ENCODE results near the gene MGMT.

Gene MGMT

GRCh38 chr10:129707406-129708388 is 240.7 kb downstream of the MGMT start:
- no peaks in the 10 kb centered on the region for H3K27me3 ChIP-seq (ENCODE audit: insufficient read depth, poor library complexity, severe bottlenecking)
- H3K27ac ChIP-seq (replicated peaks) = no peak overlapping the region
- TF ChIP-seq GABPA (IDR thresholded peaks at IDR 0.05; ENCODE audit: low read depth) = no peak
- TF ChIP-seq CTCF (IDR thresholded peaks at IDR 0.05; ENCODE audit: insufficient read depth, low read length) = no peak
- TF ChIP-seq SPI1 (IDR thresholded peaks at IDR 0.05; ENCODE audit: borderline replicate concordance, low read depth) = no peak
- TF ChIP-seq, protein P1, sequence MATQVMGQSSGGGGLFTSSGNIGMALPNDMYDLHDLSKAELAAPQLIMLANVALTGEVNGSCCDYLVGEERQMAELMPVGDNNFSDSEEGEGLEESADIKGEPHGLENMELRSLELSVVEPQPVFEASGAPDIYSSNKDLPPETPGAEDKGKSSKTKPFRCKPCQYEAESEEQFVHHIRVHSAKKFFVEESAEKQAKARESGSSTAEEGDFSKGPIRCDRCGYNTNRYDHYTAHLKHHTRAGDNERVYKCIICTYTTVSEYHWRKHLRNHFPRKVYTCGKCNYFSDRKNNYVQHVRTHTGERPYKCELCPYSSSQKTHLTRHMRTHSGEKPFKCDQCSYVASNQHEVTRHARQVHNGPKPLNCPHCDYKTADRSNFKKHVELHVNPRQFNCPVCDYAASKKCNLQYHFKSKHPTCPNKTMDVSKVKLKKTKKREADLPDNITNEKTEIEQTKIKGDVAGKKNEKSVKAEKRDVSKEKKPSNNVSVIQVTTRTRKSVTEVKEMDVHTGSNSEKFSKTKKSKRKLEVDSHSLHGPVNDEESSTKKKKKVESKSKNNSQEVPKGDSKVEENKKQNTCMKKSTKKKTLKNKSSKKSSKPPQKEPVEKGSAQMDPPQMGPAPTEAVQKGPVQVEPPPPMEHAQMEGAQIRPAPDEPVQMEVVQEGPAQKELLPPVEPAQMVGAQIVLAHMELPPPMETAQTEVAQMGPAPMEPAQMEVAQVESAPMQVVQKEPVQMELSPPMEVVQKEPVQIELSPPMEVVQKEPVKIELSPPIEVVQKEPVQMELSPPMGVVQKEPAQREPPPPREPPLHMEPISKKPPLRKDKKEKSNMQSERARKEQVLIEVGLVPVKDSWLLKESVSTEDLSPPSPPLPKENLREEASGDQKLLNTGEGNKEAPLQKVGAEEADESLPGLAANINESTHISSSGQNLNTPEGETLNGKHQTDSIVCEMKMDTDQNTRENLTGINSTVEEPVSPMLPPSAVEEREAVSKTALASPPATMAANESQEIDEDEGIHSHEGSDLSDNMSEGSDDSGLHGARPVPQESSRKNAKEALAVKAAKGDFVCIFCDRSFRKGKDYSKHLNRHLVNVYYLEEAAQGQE (IDR thresholded peaks at IDR 0.05; ENCODE audit: insufficient replicate concordance, low read depth) = no peak
- no peak for TF ChIP-seq POLR2AphosphoS5 (IDR thresholded peaks at IDR 0.05; ENCODE audit: low read depth)
- no peak for DNase-seq (ENCODE audit: low read depth in 1 of 2, low spot score in 1 of 2)
- no peak overlapping the region for H3K4me3 ChIP-seq (replicated peaks; ENCODE audit: insufficient read depth, low read length)

DNA sequence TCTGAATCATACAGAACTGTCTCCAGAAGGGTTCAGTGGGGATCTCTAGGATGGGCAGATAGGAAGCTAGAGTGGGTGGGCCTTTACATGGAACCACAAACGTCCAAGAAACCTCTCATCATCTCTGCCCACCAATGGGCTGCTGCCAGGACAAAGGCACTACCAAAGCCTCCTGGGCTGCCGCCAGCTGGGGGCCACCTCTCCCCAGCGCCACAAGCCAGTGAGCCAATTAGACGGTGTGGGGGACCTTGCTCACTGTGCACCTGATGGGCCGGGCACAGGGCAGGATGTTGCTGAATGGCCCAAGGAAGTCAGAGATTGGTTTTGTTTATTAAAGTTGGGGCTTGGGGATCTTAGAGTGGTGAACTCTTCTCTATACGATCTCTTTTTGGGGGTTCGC is 242.1 kb downstream of the MGMT start:
- Histone ChIP-seq H3K4me3 (replicated peaks; ENCODE audit: insufficient read depth, low read length) (no peak overlapping the region), H3K27me3 (ENCODE audit: insufficient read depth, poor library complexity, severe bottlenecking) (no peaks in the 10 kb centered on the region), H3K27ac (replicated peaks) (no peak overlapping the region)
- DNase-seq (ENCODE audit: low read depth in 1 of 2, low spot score in 1 of 2) = no peak
- no peak for TF ChIP-seq CTCF (IDR thresholded peaks at IDR 0.05; ENCODE audit: insufficient read depth, low read length)
- no peak for TF ChIP-seq POLR2AphosphoS5 (IDR thresholded peaks at IDR 0.05; ENCODE audit: low read depth)
- no peak for TF ChIP-seq GABPA (IDR thresholded peaks at IDR 0.05; ENCODE audit: low read depth)
- TF ChIP-seq, protein P1 (IDR thresholded peaks at IDR 0.05; ENCODE audit: insufficient replicate concordance, low read depth) = no peak
- TF ChIP-seq SPI1 (IDR thresholded peaks at IDR 0.05; ENCODE audit: borderline replicate concordance, low read depth) = no peak

GRCh38 chr10:129709627-129710509 is 242.8 kb downstream of the MGMT start:
- TF ChIP-seq POLR2AphosphoS5 (IDR thresholded peaks at IDR 0.05; ENCODE audit: low read depth) (no peak), GABPA (IDR thresholded peaks at IDR 0.05; ENCODE audit: low read depth) (no peak)
- TF ChIP-seq, protein P1 (IDR thresholded peaks at IDR 0.05; ENCODE audit: insufficient replicate concordance, low read depth) = no peak
- Histone ChIP-seq H3K27ac (replicated peaks) (no peak overlapping the region), H3K4me3 (replicated peaks; ENCODE audit: insufficient read depth, low read length) (no peak overlapping the region), H3K27me3 (ENCODE audit: insufficient read depth, poor library complexity, severe bottlenecking) (no peaks in the 10 kb centered on the region)
- DNase-seq (ENCODE audit: low read depth in 1 of 2, low spot score in 1 of 2) = no peak
